ENCODE results near the gene NLRP11. TPM values are rescaled to one million over a fixed set of nuclear protein-coding genes. Genes with fewer than 3 reads are reported as not detected.
A peak's percentile ranks its signal among the peaks of the same experiment; 100 is the strongest.

The NLRP11 gene
- total and polyA plus RNA-seq, 3 donors from 2014 or later: 2.3 to 4.3 (median 3.9) TPM

GRCh38 chr19:55820037-55820436, 11.8 kb downstream of the NLRP11 start:
- Histone ChIP-seq H3K27me3 (no peaks in the 10 kb centered on the region), H3K4me1 (no peaks in the 10 kb centered on the region), H3K9me3 (no peaks in the 10 kb centered on the region), H3K36me3 (ENCODE audit: low read depth, missing control alignments) (no peaks in the 10 kb centered on the region), H3K27ac (no peak overlapping the region), H3K4me3 (no peak overlapping the region)
- TF ChIP-seq POLR2A (IDR thresholded peaks at IDR 0.05) (no peak), CTCF (IDR thresholded peaks at IDR 0.05) (no peak)
- intact Hi-C loops (cut with DNase I; ENCODE audit: low total_unique reads): no loop called here
- DNase-seq: no peak
- 83 to 86% methylated on average over 3 of the region's 3 CpGs for WGBS, 2 donors

GRCh38 chr19:55813906-55814305, 17.9 kb downstream of the NLRP11 start:
- Histone ChIP-seq H3K27ac (no peak overlapping the region), H3K36me3 (ENCODE audit: low read depth, missing control alignments) (no peaks in the 10 kb centered on the region), H3K4me3 (no peak overlapping the region), H3K4me1 (no peaks in the 10 kb centered on the region), H3K27me3 (no peaks in the 10 kb centered on the region), H3K9me3 (no peaks in the 10 kb centered on the region)
- DNase-seq: no peak
- TF ChIP-seq POLR2A (IDR thresholded peaks at IDR 0.05): no peak
- TF ChIP-seq CTCF (IDR thresholded peaks at IDR 0.05): no peak
- 94 to 95% methylated on average over 5 of the region's 5 CpGs for WGBS, 2 donors
- intact Hi-C loops (cut with DNase I; ENCODE audit: low total_unique reads): no loop called here

GRCh38 chr19:55812449-55812848, 19.4 kb downstream of the NLRP11 start:
- Histone ChIP-seq H3K4me3 (no peak overlapping the region), H3K4me1 (no peaks in the 10 kb centered on the region), H3K9me3 (no peaks in the 10 kb centered on the region), H3K27me3 (no peaks in the 10 kb centered on the region), H3K27ac (no peak overlapping the region), H3K36me3 (ENCODE audit: low read depth, missing control alignments) (no peaks in the 10 kb centered on the region)
- 67% methylated on average over 7 of the region's 7 CpGs for WGBS, 2 donors
- no peak for DNase-seq
- intact Hi-C loops (cut with DNase I; ENCODE audit: low total_unique reads): no loop called here
- TF ChIP-seq CTCF (IDR thresholded peaks at IDR 0.05) (no peak), POLR2A (IDR thresholded peaks at IDR 0.05) (no peak)

GRCh38 chr19:55811340-55811739, 20.5 kb downstream of the NLRP11 start:
- H3K9me3 ChIP-seq: no peaks in the 10 kb centered on the region
- no peaks in the 10 kb centered on the region for H3K27me3 ChIP-seq
- WGBS, 2 donors: 76% methylated on average over 3 of the region's 3 CpGs
- no peaks in the 10 kb centered on the region for H3K36me3 ChIP-seq (ENCODE audit: low read depth, missing control alignments)
- intact Hi-C loops (cut with DNase I; ENCODE audit: low total_unique reads): no loop called here
- no peak overlapping the region for H3K27ac ChIP-seq
- DNase-seq: no peak
- H3K4me3 ChIP-seq: no peak overlapping the region
- H3K4me1 ChIP-seq: no peaks in the 10 kb centered on the region
- no peak for TF ChIP-seq CTCF (IDR thresholded peaks at IDR 0.05)
- TF ChIP-seq POLR2A (IDR thresholded peaks at IDR 0.05): no peak

GRCh38 chr19:55809381-55810058, 22.3 kb downstream of the NLRP11 start:
- no peaks in the 10 kb centered on the region for H3K9me3 ChIP-seq
- H3K4me1 ChIP-seq: no peaks in the 10 kb centered on the region
- H3K4me3 ChIP-seq: no peak overlapping the region
- WGBS, 2 donors: 16 to 19% methylated on average over 20 of the region's 20 CpGs
- H3K27ac ChIP-seq: no peak overlapping the region
- intact Hi-C loops (cut with DNase I; ENCODE audit: low total_unique reads): no loop called here
- H3K36me3 ChIP-seq (ENCODE audit: low read depth, missing control alignments): no peaks in the 10 kb centered on the region
- peak; percentile 93 for DNase-seq
- no peaks in the 10 kb centered on the region for H3K27me3 ChIP-seq
- TF ChIP-seq POLR2A (IDR thresholded peaks at IDR 0.05): no peak
- peak; percentile 50 to 65 (median 56) for TF ChIP-seq CTCF (IDR thresholded peaks at IDR 0.05)

Data from testis (tissue), 3 donors.